H1 (cell line): ENCODE measurements around the gene PPP6R1. TPM values are rescaled to one million over a fixed set of nuclear protein-coding genes. Genes with fewer than 3 reads are reported as not detected.

Source experiments
- CTCF ChIA-PET: fragments of 300-600 bp; sonication (Branson Sonifier 250); formaldehyde crosslinking; loops from one replicate; lab custom pipeline; 2021; ENCODE audit not compliant: partially characterized antibody; lab: Charles Lee
- POLR2A ChIA-PET: fragments of 300-600 bp; sonication (Branson Sonifier 250); formaldehyde crosslinking; loops from one replicate; lab custom pipeline; 2021; ENCODE audit warnings: inconsistent platforms; ENCODE audit not compliant: partially characterized antibody; lab: Charles Lee
- DNase-seq, 2 experiments: peaks; one replicate each; pipeline versions ENCODE4 v3.0.0 to v3.0.0-alpha.2; 2010 to 2022; ENCODE audit warnings: low spot score in 2 of 2, low read depth in 1 of 2, mixed read lengths in 1 of 2
- FAIRE-seq: peaks from 2 replicates; lab custom pipeline; 2011; peaks lifted over from hg19 to GRCh38; lab: Jason Lieb, UNC
- H2AFZ ChIP-seq: 2 replicates; pipeline ENCODE4 v1.8.1; 2012; ENCODE audit warnings: low read length, inconsistent platforms
- H2AK5ac ChIP-seq: 2 replicates; pipeline ENCODE4 v1.6.1; 2013; ENCODE audit warnings: low read depth, low read length
- H2BK120ac ChIP-seq: replicated peaks from 2 replicates; pipeline ENCODE3; 2013; ENCODE audit warnings: low read depth, low read length, inconsistent platforms
- H2BK12ac ChIP-seq: 2 replicates; pipeline ENCODE4 v1.6.1; 2013; ENCODE audit warnings: low read depth, low read length
- H2BK15ac ChIP-seq: 2 replicates; pipeline ENCODE4 v1.6.1; 2013; ENCODE audit warnings: low read length
- H2BK20ac ChIP-seq: 2 replicates; pipeline ENCODE4 v1.6.1; 2013; ENCODE audit warnings: low read length
- H2BK5ac ChIP-seq: 2 replicates; pipeline ENCODE4 v1.6.1; 2013; ENCODE audit warnings: low read depth, low read length
- H3K14ac ChIP-seq: 2 replicates; pipeline ENCODE4 v1.6.1; 2013; ENCODE audit warnings: inconsistent platforms; ENCODE audit not compliant: insufficient read length
- H3K18ac ChIP-seq: 2 replicates; pipeline ENCODE4 v1.6.1; 2013; ENCODE audit warnings: low read length; ENCODE audit errors: extremely low read depth
- H3K23ac ChIP-seq: 2 replicates; pipeline ENCODE4 v1.6.1; 2013; ENCODE audit warnings: inconsistent platforms; ENCODE audit not compliant: insufficient read length
- H3K23me2 ChIP-seq: 2 replicates; pipeline ENCODE4 v1.6.1; 2013; ENCODE audit warnings: low read depth, low read length
- H3K27ac ChIP-seq: 2 replicates; pipeline ENCODE4 v1.6.1; 2011; ENCODE audit warnings: low read depth, low read length, inconsistent platforms
- H3K27me3 ChIP-seq, 4 experiments: replicated peaks in 1 of 4; 1 replicate in 1 of 4; 2 replicates in 3 of 4; pipeline versions ENCODE4 v1.6.1 to v1.8.1; 2011 to 2013; ENCODE audit warnings: low read length in 3 of 4, mild to moderate bottlenecking in 3 of 4, inconsistent platforms in 2 of 4, mixed read lengths in 2 of 4, moderate library complexity in 1 of 4; ENCODE audit not compliant: control insufficient read depth in 3 of 4, insufficient read depth in 3 of 4; ENCODE audit errors: extremely low read depth in 1 of 4
- H3K36me3 ChIP-seq, 4 experiments: 2 replicates each; pipeline versions ENCODE4 v1.6.1 to v1.8.1; 2011 to 2013; ENCODE audit warnings: mild to moderate bottlenecking in 4 of 4, low read length in 3 of 4, moderate library complexity in 2 of 4, control low read depth in 1 of 4, inconsistent platforms in 1 of 4; ENCODE audit not compliant: insufficient read depth in 4 of 4, control insufficient read depth in 2 of 4
- H3K4ac ChIP-seq: replicated peaks from 2 replicates; pipeline ENCODE3; 2013; ENCODE audit warnings: low read length, low read depth, mixed read lengths, inconsistent platforms; ENCODE audit not compliant: insufficient read length
- H3K4me1 ChIP-seq, 4 experiments: replicated peaks in 1 of 4; 1 replicate in 1 of 4; 2 replicates in 3 of 4; pipeline versions ENCODE4 v1.6.1 to v1.8.1; 2011 to 2013; ENCODE audit warnings: low read length in 3 of 4, inconsistent platforms in 2 of 4, mixed read lengths in 1 of 4; ENCODE audit not compliant: insufficient read depth in 4 of 4, control insufficient read depth in 3 of 4
- H3K4me2 ChIP-seq, 2 experiments: 2 replicates each; pipeline versions ENCODE4 v1.6.1 to v1.8.1; 2011 to 2013; ENCODE audit warnings: low read depth in 2 of 2, low read length in 2 of 2, control low read depth in 1 of 2, inconsistent platforms in 1 of 2, mild to moderate bottlenecking in 1 of 2; ENCODE audit not compliant: insufficient read depth in 1 of 2
- H3K4me3 ChIP-seq, 4 experiments: fragments of 200-600, 300-600 bp in 1 of 4; sonication (generic), shearing (Covaris generic), sonication (Bioruptor Twin) in 1 of 4; 2 replicates each; pipeline versions ENCODE4 v1.5.1 to v1.8.1; 2011 to 2016; ENCODE audit warnings: low read length in 4 of 4, low read depth in 3 of 4, control low read depth in 2 of 4, inconsistent platforms in 2 of 4, mild to moderate bottlenecking in 2 of 4, mixed read lengths in 1 of 4, moderate library complexity in 1 of 4; ENCODE audit not compliant: insufficient read depth in 2 of 4; ENCODE audit errors: extremely low read depth in 1 of 4
- H3K56ac ChIP-seq: replicated peaks from 2 replicates; pipeline ENCODE3; 2013; ENCODE audit warnings: low read depth, mild to moderate bottlenecking, mixed read lengths, low read length, inconsistent platforms; ENCODE audit not compliant: insufficient read length
- H3K79me1 ChIP-seq: 2 replicates; pipeline ENCODE4 v1.6.1; 2013; ENCODE audit warnings: low read depth, low read length, control low read depth
- H3K79me2 ChIP-seq, 2 experiments: 2 replicates each; pipeline versions ENCODE4 v1.6.1 to v1.8.1; 2012 to 2013; ENCODE audit warnings: low read length in 2 of 2, mild to moderate bottlenecking in 2 of 2, inconsistent platforms in 1 of 2; ENCODE audit not compliant: insufficient read depth in 2 of 2, control insufficient read depth in 1 of 2
- H3K9ac ChIP-seq, 4 experiments: replicated peaks in 1 of 4; 1 replicate in 1 of 4; 2 replicates in 3 of 4; pipeline versions ENCODE4 v1.6.1 to v1.8.1; 2011 to 2013; ENCODE audit warnings: low read depth in 3 of 4, low read length in 3 of 4, control low read depth in 2 of 4, mild to moderate bottlenecking in 2 of 4, moderate library complexity in 2 of 4, inconsistent platforms in 1 of 4; ENCODE audit errors: extremely low read depth in 1 of 4
- H3K9me3 ChIP-seq, 2 experiments: 2 replicates each; pipeline versions ENCODE4 v1.6.1 to v1.8.1; 2012 to 2013; ENCODE audit warnings: mild to moderate bottlenecking in 2 of 2, moderate library complexity in 2 of 2, control low read depth in 1 of 2, inconsistent platforms in 1 of 2, low read depth in 1 of 2, low read length in 1 of 2, mixed read lengths in 1 of 2; ENCODE audit not compliant: insufficient read depth in 2 of 2
- H4K20me1 ChIP-seq, 2 experiments: replicated peaks in 1 of 2; 2 replicates each; pipeline versions ENCODE3 to v1.8.1; 2011 to 2013; ENCODE audit warnings: inconsistent platforms in 2 of 2, low read length in 2 of 2, mild to moderate bottlenecking in 1 of 2; ENCODE audit not compliant: insufficient read depth in 2 of 2, control insufficient read depth in 1 of 2
- H4K5ac ChIP-seq: 2 replicates; pipeline ENCODE4 v1.6.1; 2013; ENCODE audit warnings: low read length, low read depth, mixed read lengths, inconsistent platforms; ENCODE audit not compliant: insufficient read length
- H4K8ac ChIP-seq: 2 replicates; pipeline ENCODE4 v1.8.0; 2013; ENCODE audit warnings: mild to moderate bottlenecking, moderate library complexity, low read length, inconsistent platforms; ENCODE audit not compliant: insufficient read depth; ENCODE audit errors: extremely low read depth
- H4K91ac ChIP-seq: replicated peaks from 2 replicates; pipeline ENCODE3; 2013; ENCODE audit warnings: low read length, mixed read lengths, inconsistent platforms; ENCODE audit not compliant: insufficient read length
- ASH2L ChIP-seq: fragments of 200-600, 300-600 bp; sonication (generic); IDR thresholded peaks from one replicate; pipeline ENCODE4 v1.7.1; 2017; ENCODE audit warnings: low read length
- CEBPB ChIP-seq: IDR thresholded peaks from 2 replicates; pipeline ENCODE4 v1.6.1; 2012; ENCODE audit warnings: low read depth, low read length
- EGR1 ChIP-seq: IDR thresholded peaks from 2 replicates; pipeline ENCODE4 v1.6.1; 2011; ENCODE audit warnings: low read depth, low read length, borderline replicate concordance
- GTF2F1 ChIP-seq: IDR thresholded peaks from 2 replicates; pipeline ENCODE4 v1.6.1; 2012; ENCODE audit warnings: low read depth, low read length, improper control_type of control experiment, borderline replicate concordance
- HDAC6 ChIP-seq: IDR thresholded peaks from one replicate; pipeline ENCODE4 v1.7.1; 2012; ENCODE audit warnings: low read depth, mild to moderate bottlenecking, inconsistent platforms, low read length, moderate library complexity
- KDM4A ChIP-seq: IDR thresholded peaks from one replicate; pipeline ENCODE4 v1.7.1; 2012; ENCODE audit warnings: low read depth, mild to moderate bottlenecking, moderate library complexity, low read length, inconsistent platforms; ENCODE audit not compliant: severe bottlenecking
- POLR2AphosphoS5 ChIP-seq: IDR thresholded peaks from 2 replicates; pipeline ENCODE4 v1.6.1; 2011; ENCODE audit warnings: low read depth, low read length
- RAD21 ChIP-seq, 2 experiments: IDR thresholded peaks in 1 of 2; conservative IDR thresholded peaks in 1 of 2; 2 replicates each; pipeline ENCODE4 v1.6.1; 2011; ENCODE audit warnings: low read depth in 2 of 2, low read length in 2 of 2, improper control_type of control experiment in 1 of 2, inconsistent platforms in 1 of 2, mild to moderate bottlenecking in 1 of 2, moderate library complexity in 1 of 2
- SIX5 ChIP-seq: IDR thresholded peaks from 2 replicates; pipeline ENCODE4 v1.6.1; 2011; ENCODE audit warnings: mild to moderate bottlenecking, low read depth, low read length
- SRF ChIP-seq: IDR thresholded peaks from 2 replicates; pipeline ENCODE4 v1.6.1; 2011; ENCODE audit warnings: mild to moderate bottlenecking, low read depth, low read length, moderate library complexity
- SUZ12 ChIP-seq: fragments of 200-600 bp; sonication (generic); IDR thresholded peaks from 2 replicates; pipeline ENCODE4 v1.6.1; 2012; ENCODE audit warnings: mild to moderate bottlenecking, inconsistent platforms, low read length, moderate library complexity, mixed read lengths
- TAF1 ChIP-seq: IDR thresholded peaks from 2 replicates; pipeline ENCODE4 v1.6.1; 2011; ENCODE audit warnings: mild to moderate bottlenecking, low read depth, low read length
- TEAD4 ChIP-seq: IDR thresholded peaks from 2 replicates; pipeline ENCODE4 v1.6.1; 2012; ENCODE audit warnings: low read depth, low read length, inconsistent platforms, mixed read lengths
- WGBS, 2 experiments: shearing (Covaris generic) in 1 of 2; methylation state at CpG; one replicate each; pipeline versions ENCODE4 v1.1.6 to v1.1.7; 2013 to 2015; ENCODE audit warnings: low lambda C conversion rate in 2 of 2, mixed read lengths in 2 of 2, inconsistent platforms in 1 of 2, low coverage in 1 of 2, missing lambda C conversion rate in 1 of 2; ENCODE audit not compliant: insufficient replicate concordance in 2 of 2, insufficient coverage in 1 of 2, insufficient read length in 1 of 2; ENCODE audit errors: extremely low coverage in 1 of 2, missing lambda C conversion rate in 1 of 2; 5-methylcytosine and 5-hydroxymethylcytosine counted together
- polyA plus RNA-seq, 7 experiments: library from polyadenylated mRNA; depleted of rRNA in 3 of 7; stranded (reverse) in 5 of 7; unstranded in 2 of 7; fragments of >200 nt in 5 of 7; fragments of 200-250 nt in 2 of 7; gene quantifications; 1 replicate in 5 of 7; 2 replicates in 1 of 7; 4 replicates in 1 of 7; pipeline versions ENCODE4 v1.2.1 to v1.2.3, GENCODE V29; 2011 to 2013; ENCODE audit warnings: missing spikeins in 2 of 7, mixed read lengths in 2 of 7
- total RNA-seq: library from RNA; stranded (reverse); fragmentation: NEBNext Ultra II Directional; extraction: Animal tissue kit (Norgen Biotek cat#: 25700); gene quantifications from 2 replicates; pipeline ENCODE4 v1.2.1, GENCODE V29; 2021
- TF ChIP-seq, protein P1 (sequence below): IDR thresholded peaks from 2 replicates; pipeline ENCODE4 v1.6.1; 2012; ENCODE audit warnings: low read length, inconsistent platforms

The PPP6R1 gene
- total and polyA plus RNA-seq, 2 of the 8 experiments (the other 6 are each of a cell fraction or from before 2014, with no cell fraction given) = 36.4 to 74.4 TPM

DNA sequence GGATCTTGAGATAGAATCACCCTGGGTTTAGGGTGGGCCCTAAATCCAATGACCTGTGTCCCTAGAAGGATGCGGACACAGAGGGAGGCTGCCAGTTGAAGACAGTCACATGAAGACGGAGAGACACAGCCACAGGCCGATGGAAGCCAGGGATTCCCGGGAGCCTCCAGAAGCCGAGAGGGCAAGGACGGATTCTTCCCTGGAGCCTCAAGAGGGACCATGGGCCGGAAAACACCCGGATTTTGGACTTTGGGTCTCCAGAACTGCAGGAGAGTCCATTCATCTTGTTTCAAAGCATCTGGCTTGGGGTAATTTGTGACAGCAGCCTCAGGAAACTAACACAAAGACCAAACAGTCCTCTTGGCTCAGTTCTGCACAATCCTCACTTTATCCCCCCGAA lies 32.5 kb downstream of the PPP6R1 start:
- FAIRE-seq (no peak), DNase-seq (no peak)
- 86% methylated on average over 9 of the region's 9 CpGs; no CpG with 5 or more reads in 1 of the 2 experiments for WGBS, 2 experiments
- no peak overlapping the region for H2BK5ac ChIP-seq
- H3K9ac ChIP-seq = no peak overlapping the region
- no peak overlapping the region for H3K14ac ChIP-seq
- no peak overlapping the region for H4K5ac ChIP-seq
- H3K27me3 ChIP-seq = no peaks in the 10 kb centered on the region
- H4K20me1 ChIP-seq = peaks cover 3 to 18% of the 10 kb centered on the region in 2 experiments
- no peak overlapping the region for H3K4ac ChIP-seq
- no peak overlapping the region for H2BK20ac ChIP-seq
- H3K4me2 ChIP-seq = no peak overlapping the region
- H3K18ac ChIP-seq = no peak overlapping the region
- no peak overlapping the region for H2BK120ac ChIP-seq
- no peak overlapping the region for H3K56ac ChIP-seq
- no peaks in the 10 kb centered on the region for H3K4me1 ChIP-seq
- no peak overlapping the region for H2BK12ac ChIP-seq
- no peak overlapping the region for H2AK5ac ChIP-seq
- H4K91ac ChIP-seq = no peak overlapping the region
- CTCF ChIA-PET = no interaction called here
- POLR2A ChIA-PET = interaction anchor here (1.3 kb wide), 1 partner anchor 33 kb away, joined by 3 read pairs; no protein-coding TSS in a partner anchor
- H3K4me3 ChIP-seq = no peak overlapping the region
- H2AFZ ChIP-seq = no peak overlapping the region
- H2BK15ac ChIP-seq = no peak overlapping the region
- no peaks in the 10 kb centered on the region for H3K23me2 ChIP-seq
- H3K27ac ChIP-seq = no peak overlapping the region
- peaks cover 1 to 8% (median 4%) of the 10 kb centered on the region in 4 experiments; a peak in 5 of 8 replicates for H3K36me3 ChIP-seq
- no peak overlapping the region for H4K8ac ChIP-seq
- H3K79me1 ChIP-seq = no peaks in the 10 kb centered on the region
- H3K9me3 ChIP-seq = no peaks in the 10 kb centered on the region
- H3K79me2 ChIP-seq = no peaks in the 10 kb centered on the region
- H3K23ac ChIP-seq = no peak overlapping the region
- TF ChIP-seq GTF2F1 (no peak), TEAD4 (no peak), RAD21 (IDR thresholded peaks at IDR 0.05 in 1 of 2, conservative IDR thresholded peaks at IDR 0.05 in 1 of 2; ENCODE audit: low read depth in 2 of 2, low read length in 2 of 2) (no peak), TAF1 (no peak), POLR2AphosphoS5 (no peak), HDAC6 (no peak), KDM4A (no peak), EGR1 (no peak), SRF (no peak), SUZ12 (no peak), CEBPB (no peak), ASH2L (no peak), SIX5 (no peak)
- TF ChIP-seq, protein P1, sequence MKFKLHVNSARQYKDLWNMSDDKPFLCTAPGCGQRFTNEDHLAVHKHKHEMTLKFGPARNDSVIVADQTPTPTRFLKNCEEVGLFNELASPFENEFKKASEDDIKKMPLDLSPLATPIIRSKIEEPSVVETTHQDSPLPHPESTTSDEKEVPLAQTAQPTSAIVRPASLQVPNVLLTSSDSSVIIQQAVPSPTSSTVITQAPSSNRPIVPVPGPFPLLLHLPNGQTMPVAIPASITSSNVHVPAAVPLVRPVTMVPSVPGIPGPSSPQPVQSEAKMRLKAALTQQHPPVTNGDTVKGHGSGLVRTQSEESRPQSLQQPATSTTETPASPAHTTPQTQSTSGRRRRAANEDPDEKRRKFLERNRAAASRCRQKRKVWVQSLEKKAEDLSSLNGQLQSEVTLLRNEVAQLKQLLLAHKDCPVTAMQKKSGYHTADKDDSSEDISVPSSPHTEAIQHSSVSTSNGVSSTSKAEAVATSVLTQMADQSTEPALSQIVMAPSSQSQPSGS = no peak
